Raji (cell line): ENCODE data around the gene TMEM208.

ENCODE experiments used
- POLR2A ChIP-seq: IDR thresholded peaks from 2 replicates; pipeline ENCODE4 v1.6.1; 2011; ENCODE audit warnings: low read depth, low read length, control low read depth; ENCODE audit not compliant: insufficient read depth

The TMEM208 gene

DNA sequence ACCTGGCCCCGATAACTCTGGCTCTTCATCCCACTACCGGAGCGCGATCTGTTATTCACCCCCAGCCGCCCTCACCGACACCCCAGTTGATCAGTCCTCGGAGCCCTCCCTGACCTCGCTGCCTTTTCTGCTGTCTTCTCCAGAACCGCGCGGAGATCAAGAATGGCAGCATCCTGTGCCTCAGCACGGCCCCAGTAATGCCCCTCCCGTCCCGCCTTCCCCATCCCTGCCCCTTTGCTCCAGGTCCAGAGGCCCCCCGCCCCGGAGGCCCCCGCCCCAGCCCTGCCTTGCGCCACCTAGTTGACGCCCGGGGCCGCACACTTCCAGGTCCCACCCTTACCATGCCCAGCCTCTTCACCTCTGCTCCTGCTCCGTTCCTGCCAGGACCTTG is 27.1 kb upstream of the TMEM208 start:
- no peak for TF ChIP-seq POLR2A

DNA sequence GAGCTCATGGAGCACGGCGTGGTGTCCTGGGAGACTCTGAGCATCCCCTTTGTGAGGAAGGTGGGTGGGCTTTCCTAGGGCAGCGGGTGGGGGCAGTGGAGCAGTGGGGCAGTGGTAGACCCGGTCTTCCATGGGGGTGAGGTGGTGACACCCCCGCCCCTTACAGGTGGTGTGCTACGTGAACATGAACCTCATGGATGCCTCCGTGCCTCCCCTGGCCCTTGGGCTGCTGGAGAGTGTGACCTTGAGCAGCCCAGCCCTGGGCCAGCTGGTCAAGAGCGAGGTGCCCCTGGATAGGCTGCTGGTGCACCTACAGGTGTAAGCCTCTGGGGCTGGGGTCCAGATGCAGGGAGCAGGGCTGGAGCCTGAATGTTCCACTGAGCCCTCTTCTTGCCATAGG is 26.4 kb upstream of the TMEM208 start:
- no peak for TF ChIP-seq POLR2A

DNA sequence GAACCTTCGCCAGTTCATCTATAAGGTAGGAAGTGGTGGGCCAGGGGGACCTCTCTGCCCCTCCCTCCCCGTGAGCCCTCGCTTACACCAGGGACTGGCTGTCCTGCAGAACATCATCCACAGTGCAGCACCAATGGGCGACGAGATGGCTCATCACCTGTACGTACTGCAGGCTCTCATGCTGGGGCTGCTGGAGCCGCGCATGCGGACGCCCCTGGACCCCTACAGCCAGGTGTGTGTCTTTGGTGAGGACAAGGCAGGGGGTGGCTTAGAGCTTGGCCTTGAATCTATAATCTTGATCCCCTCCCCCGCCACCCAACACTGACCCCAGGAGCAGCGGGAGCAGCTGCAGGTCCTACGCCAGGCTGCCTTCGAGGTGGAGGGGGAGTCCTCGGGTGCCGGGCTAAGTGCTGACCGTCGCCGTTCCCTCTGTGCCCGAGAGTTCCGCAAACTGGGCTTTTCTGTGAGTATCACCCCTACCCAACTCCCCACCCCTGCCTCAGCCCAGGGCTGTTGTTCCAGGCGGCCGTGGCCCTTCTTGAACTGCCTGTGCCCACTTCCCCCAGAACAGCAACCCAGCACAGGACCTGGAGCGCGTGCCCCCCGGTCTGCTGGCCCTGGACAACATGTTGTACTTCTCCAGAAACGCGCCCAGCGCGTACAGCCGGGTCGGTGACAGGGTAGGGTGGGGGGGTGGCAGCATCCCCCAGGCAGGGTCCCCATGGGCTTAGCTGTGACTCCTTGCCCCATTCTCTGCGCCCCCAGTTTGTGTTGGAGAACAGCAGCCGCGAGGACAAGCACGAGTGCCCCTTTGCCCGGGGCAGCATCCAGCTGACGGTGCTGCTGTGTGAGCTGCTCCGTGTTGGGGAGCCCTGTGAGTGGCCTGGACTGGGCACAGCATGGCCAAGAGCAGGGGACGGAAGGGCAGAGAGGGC is 25.3 kb upstream of the TMEM208 start:
- TF ChIP-seq POLR2A, result no peak

DNA sequence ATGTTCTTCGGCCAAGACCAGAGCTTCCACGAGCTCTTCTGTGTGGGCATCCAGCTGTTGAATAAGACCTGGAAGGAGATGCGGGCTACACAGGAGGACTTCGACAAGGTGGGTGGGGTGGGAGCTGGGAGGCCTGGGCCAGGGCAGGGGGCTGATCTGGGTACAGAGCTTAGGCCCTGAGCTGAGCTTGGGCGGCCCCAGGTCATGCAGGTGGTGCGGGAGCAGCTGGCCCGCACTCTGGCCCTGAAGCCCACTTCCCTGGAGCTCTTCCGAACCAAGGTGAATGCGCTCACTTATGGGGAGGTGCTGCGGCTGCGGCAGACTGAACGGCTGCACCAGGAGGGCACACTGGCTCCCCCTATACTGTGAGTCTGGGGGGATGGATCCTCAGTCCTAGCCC is 24.5 kb upstream of the TMEM208 start:
- TF ChIP-seq POLR2A, result no peak

DNA sequence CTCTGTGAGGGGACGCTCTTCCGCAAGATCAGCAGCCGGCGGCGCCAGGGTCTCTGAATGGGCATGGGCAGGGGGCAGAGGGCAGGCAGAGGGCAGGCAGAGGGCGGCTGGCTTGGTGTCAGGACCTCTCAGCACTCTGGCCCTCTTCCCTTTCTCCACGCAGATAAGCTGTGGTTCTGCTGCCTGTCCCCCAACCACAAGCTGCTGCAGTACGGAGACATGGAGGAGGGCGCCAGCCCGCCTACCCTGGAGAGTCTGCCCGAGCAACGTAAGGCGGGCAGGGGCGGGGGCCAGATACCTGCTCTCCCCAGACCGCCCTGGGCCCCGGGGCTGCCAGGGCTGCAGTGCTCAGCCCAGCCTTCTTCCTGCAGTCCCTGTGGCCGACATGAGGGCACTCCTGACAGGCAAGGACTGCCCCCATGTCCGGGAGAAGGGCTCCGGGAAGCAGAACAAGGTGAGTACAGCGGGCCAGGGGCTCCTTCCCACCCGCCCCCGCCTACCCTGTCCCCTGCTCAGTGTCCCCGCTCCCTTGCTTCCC is 23.9 kb upstream of the TMEM208 start:
- no peak for TF ChIP-seq POLR2A

DNA sequence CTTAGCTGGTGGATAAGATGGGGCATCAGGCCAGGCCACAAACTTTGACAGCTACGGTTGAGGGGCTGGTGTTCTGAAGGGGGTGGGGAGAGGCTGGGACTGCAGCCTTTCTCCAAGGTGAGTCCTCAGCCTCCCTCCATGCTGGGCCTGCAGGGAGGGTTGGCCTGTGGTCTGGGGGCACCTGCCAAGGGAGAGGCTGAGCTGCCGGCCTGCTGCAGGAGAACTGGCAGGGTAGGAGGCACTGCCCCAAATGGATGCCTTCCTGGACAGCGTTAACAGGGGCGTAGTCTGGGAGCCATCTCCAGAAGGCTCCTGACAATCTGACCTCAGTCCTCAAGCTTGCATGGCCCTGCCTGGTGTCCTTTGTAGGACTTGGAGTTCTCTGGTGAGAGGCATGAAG is 22.9 kb upstream of the TMEM208 start:
- no peak for TF ChIP-seq POLR2A

DNA sequence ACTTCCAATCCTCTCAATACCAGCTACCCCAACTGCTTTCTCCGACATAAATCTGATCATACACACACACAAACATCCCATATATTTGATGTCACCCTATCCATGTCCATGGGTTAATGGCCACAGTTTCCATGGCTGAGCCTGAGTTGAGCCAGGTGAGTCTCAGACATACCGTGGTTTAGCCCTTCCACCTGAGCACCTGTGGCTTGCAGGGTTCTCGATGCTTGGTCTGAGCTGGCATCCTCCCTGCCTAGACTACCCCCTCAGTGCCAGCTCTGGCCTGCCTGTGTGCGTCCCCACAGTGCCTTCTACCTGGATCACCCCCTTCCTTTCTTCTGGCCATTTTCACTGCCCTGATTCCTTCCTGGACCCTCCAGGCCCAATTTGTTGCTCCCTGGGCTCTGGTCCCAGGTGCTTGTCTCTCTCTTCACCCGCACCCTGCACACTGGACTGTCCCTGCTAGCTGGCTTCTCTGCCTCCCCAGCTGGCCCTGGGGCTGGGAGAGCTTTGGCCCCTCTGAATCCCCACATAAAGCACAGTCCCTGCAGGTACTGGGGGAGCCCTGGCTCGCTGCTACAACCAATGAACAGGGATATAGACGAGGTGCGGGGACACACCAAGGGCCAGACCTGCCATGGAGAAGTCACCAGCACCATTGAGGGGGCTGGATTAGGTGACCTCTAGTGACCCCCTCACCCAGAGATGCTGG is 20.6 kb upstream of the TMEM208 start:
- TF ChIP-seq POLR2A, result no peak

DNA sequence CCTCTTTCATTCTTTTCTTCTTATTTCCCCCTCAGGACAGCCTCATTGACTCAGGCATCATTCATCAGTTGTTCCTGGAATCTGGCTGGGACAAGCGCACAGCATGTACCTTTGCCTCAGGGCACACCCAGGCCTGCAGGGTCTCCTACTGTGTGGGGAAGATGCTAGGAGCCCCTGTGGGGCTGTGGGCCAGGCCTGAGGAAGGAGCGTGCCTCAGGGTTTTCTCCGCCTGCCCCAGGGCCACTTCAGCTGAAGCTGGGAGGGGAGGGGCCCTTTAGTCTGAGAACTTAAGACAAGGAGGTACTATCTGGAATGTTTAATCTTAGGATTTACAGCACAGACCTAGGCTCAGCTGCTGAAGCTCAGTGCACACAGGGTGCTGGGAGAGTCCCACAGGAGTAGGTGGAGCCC is 20.1 kb upstream of the TMEM208 start:
- peak; percentile 28; the same call in 1 of the 2 replicates for TF ChIP-seq POLR2A

DNA sequence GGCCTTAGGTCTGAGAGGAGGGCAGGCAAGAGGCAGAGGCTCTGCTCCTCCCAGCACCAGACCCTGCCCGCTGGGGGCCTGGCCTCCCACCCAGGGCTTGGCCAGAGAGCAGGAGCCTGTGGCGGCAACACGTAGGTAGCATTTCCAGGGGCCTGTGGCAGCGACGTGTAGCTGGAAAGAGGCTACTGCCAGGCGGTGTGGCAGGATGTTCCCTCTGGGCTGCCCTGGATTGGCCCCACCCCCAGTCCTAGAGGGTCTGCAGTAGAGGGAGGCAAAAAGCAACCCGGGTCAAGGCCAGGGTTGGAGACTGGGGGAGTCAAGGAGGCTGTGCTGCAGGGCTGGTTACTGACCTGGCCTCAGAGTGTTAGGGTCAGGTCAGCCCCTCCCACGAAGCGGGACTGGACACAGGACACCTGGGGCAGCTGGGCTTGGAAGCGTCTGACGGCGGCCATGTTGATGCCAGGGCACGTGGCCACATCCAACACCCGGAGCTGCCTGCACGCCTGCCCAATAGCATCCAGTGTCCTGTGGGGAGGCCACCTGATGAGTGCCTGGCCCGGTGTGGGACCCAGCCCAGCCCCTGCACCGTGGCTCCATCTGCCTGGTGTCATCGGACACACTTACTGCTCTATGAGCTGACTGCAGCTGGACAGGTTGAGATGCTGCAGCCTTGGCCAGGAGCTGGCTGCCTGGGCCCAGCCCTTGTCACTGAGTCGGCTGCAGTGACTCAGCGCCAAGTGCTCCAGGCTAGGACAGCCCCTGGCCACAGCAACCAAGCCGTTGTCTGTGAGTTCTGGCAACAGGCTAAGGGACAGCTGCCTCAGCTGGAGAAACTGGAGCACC is 19.5 kb upstream of the TMEM208 start:
- no peak; the same call in 1 of the 2 replicates for TF ChIP-seq POLR2A

DNA sequence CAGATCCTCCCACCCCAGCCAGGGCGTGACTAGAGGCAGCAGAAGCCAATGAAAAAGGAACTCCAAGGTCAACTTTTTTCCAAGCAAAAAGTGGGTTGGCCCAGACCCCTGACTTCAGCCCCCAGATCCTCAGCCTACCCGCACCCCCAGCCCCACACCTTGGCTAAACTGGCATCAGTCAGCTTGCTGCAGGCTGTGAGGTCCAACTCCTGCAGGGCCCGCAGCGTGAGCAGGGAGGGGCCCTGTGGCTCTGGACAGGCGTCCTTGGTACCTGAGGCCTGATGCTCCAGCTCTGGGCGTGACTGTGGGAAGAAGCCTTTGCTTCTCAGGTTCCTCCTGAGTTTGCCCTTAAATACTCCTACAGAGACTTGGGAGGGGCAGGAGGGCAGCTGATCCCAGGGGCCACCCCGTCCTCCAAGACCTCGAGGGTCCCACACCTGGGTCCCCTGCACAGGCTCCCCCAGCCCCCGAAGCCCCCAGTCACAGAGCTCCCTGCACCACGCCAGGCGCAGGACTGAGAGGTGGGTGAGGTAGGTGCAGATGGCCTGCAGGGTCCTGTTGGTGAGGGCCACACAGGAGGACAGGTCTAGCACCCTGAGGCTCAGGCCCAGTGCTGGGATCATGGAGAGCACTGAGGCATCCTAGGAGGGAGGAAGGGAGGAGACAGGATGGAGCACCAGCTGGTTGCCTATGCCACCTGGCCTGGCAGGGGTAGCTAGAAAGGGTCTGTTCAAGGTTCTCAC is 18.6 kb upstream of the TMEM208 start:
- TF ChIP-seq POLR2A, result no peak

DNA sequence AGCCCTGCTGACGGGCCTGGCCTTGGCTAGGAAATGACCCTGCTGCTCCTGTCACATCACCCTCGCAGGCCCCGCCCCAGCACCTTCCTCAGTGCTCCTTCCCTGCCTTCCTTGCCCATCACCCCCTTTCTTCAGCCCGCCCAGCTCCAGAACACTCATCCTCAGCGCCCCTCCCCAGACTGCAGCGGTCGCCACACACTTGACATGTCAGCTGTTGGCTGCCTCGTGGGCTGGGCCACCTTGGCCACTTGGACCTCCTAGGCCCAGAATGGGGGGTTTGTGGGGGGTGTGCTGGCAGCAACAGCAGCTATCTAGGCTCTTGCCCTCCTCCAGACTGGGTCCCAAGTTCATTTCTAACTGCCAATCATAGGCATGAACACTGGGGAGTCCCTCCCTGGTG is 17.4 kb upstream of the TMEM208 start:
- no peak for TF ChIP-seq POLR2A

DNA sequence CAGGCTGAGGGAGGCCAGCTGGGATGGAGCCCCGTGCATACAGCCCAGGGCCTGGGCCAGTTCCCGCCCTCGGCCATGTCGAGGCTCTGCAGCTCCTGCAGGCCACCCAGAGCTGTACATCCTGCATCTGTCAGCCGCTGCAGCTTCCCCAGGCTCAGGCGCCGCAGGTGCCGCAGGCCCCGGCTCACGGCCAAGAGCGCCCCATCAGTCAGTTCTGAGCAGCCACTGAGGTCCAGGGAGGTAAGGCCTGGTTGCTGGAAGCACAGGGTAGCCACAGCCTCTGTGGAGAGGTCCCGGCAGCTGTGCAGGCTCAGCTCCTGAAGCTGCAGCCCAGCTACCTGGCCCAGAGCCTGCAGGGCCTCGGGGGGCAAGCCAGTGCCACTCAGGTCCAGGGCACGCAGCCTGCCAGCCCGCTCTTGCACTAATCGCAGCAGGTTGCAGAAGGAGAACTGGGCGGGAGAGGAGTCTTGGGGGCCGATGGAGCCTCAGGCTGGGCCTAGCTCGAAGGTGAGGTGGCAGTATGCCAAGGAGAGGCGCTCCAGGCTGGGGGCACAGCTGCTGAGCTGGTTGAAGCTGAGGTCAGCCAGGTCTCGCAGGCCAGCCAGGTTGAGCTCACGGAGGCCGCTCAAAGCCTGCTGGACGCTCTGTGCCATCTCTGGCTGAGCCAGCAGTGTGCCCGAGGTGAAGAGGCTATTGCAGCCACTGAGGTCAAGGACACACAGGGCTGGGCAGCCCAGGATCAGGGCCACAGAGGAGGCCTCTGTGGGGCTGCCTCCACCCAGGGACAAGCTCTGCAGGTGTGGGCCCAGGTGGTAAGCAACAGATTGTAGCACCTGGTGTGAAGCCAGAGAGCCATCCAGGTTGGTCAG is 16.6 kb upstream of the TMEM208 start:
- TF ChIP-seq POLR2A, result no peak

DNA sequence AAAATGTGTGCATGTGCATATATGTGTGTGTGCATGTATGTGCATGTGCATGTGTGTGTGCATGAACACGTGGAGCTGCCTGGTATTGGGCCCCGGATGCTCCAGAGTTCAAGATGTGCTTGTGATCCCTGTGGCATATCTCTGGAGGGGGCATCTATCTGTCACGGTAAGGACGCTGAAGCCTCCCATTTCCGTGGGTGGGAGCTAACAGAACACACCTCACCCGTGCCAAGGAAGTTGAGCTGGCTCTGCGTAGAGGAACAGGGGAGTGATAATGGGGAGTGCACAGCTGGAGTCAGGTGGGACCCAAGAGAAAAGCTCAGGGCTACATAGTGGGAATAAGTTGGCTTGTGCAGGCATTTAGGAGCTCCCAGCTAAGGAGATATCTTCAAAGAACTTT is 15.3 kb upstream of the TMEM208 start:
- no peak for TF ChIP-seq POLR2A

DNA sequence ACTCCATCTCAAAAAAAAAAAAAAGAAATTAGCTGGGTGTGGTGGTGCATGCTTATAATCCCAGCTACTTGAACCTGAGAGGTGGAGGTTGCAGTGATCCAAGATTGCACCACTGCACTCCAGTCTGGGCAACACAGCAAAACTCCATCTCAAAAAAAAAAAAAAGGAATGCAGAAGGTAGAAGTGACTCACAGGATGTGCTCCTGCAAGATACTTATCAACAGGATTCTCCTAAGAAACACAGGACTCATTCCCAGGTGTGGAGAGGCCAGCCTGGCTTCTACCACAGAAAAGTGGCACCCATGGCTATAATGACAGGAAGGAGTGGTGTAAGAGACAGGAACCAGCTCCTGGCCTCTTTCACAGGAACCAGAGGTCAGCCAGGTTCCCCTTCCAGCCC is 14.2 kb upstream of the TMEM208 start:
- TF ChIP-seq POLR2A, result no peak
